Umbilical cord (tissue), 2 donors: Measurements from ENCODE around the gene PIGX. TPM values are rescaled to one million over a fixed set of nuclear protein-coding genes. Genes with fewer than 3 reads are reported as not detected.
"Not testable (repeated sequence)": the region's sequence is repeated elsewhere in the genome, so short reads cannot be mapped to it uniquely, and the experiment has no call there.

Source experiments
- DNase-seq: peaks from one replicate; pipeline ENCODE4 v3.0.0-alpha.2; 2015; ENCODE audit warnings: low spot score
- total RNA-seq: library from RNA; depleted of rRNA; stranded (reverse); fragments of >200 nt; gene quantifications from one replicate; pipeline ENCODE4 v1.2.3, GENCODE V29; 2014; ENCODE audit warnings: low replicate concordance; ENCODE audit not compliant: insufficient read depth

The PIGX gene
- total RNA-seq, 1 donor from 2014 or later: 23.8 TPM

GRCh38 chr3:196700801-196701200 is 11.4 kb upstream of the PIGX start:
- DNase-seq: no peak

- DNase-seq: no peak
These were observed 5.8 kb upstream of the PIGX start for GRCh38 chr3:196706327-196706726.

GRCh38 chr3:196706731-196707130 is 5.4 kb upstream of the PIGX start:
- no peak for DNase-seq

- no peak for DNase-seq
These were observed 4.6 kb upstream of the PIGX start for GRCh38 chr3:196707566-196707965.

- DNase-seq: no peak
These were observed 3.7 kb upstream of the PIGX start for GRCh38 chr3:196708467-196708866.

GRCh38 chr3:196712514-196713413 is 587 bp downstream of the PIGX start:
- peak; percentile 69 for DNase-seq

- not testable (repeated sequence) for DNase-seq
These were observed 5.0 kb downstream of the PIGX start for GRCh38 chr3:196717162-196717561.

- no peak for DNase-seq
These were observed 8.9 kb downstream of the PIGX start for GRCh38 chr3:196721097-196721496.

GRCh38 chr3:196726788-196727675 is 14.9 kb downstream of the PIGX start:
- no peak for DNase-seq

GRCh38 chr3:196735751-196736150 is 23.6 kb downstream of the PIGX start:
- DNase-seq: no peak

- no peak for DNase-seq
These were observed 24.6 kb downstream of the PIGX start for GRCh38 chr3:196736670-196737374.

- DNase-seq: no peak
These were observed 25.5 kb downstream of the PIGX start for GRCh38 chr3:196737655-196738054.

GRCh38 chr3:196739671-196740480 is 27.7 kb downstream of the PIGX start, which contains the start of gene PAK2:
Gene PAK2, plus strand, starts transcription at chr3:196739857. Its CDS starts 42,790 bp downstream, at chr3:196782647.
- peak; percentile 93 for DNase-seq

- DNase-seq: peak; percentile 66
These were observed 28.5 kb downstream of the PIGX start for GRCh38 chr3:196740481-196741248.

GRCh38 chr3:196741249-196741889 is 29.2 kb downstream of the PIGX start:
- no peak for DNase-seq

GRCh38 chr3:196743569-196743968 is 31.4 kb downstream of the PIGX start:
- not testable (repeated sequence) for DNase-seq

- no peak for DNase-seq
These were observed 36.9 kb downstream of the PIGX start for GRCh38 chr3:196749125-196749524.

GRCh38 chr3:196753201-196753600 is 41.0 kb downstream of the PIGX start:
- no peak for DNase-seq
